Measurements from ENCODE around the gene GAS5. TPM values are rescaled to one million over a fixed set of nuclear protein-coding genes. Genes with fewer than 3 reads are reported as not detected.

The GAS5 gene
- total RNA-seq, 1 experiment from 2014 or later: 798 TPM

DNA sequence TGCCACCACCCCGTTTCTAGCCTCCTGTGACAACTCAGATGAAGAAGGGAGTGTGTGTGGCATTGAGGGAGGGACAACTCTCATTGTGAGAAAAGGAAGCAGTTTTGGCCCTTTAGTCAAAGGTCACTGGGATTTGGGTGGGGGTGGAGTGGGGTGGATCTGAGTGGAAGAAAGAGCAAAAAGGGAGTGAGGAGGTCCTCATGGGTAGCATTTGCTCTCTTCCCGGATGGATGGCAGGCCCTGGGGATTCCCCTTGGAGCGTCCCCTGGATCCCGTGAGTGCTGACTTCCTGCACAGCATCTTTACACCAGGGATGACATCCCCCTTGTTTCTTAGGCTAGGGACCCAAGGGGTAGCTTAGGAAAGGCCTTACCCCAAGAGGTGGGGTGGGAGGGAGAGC lies 48.9 kb upstream of the GAS5 start:
- no peak overlapping the region for H2AFZ ChIP-seq (ENCODE audit: low read depth, low read length, poor library complexity, severe bottlenecking)
- H3K4me2 ChIP-seq (ENCODE audit: low read length): no peak overlapping the region
- no peak for ATAC-seq
- BruUV-seq (replicated peaks): no TSS peak
- H3K79me2 ChIP-seq (ENCODE audit: insufficient read depth, low read length): no peaks in the 10 kb centered on the region
- no peak overlapping the region for H3K4me3 ChIP-seq (replicated peaks in 1 of 2; ENCODE audit: low read depth in 1 of 2, low read length in 2 of 2)
- RAD21 ChIA-PET (ENCODE audit: low non-redundant PET in 1 of 2, low total read pairs in 2 of 2, uncharacterized antibody in 2 of 2, unreplicated experiment in 2 of 2): no interaction called here
- no peak for DNase-seq (ENCODE audit: low read depth, low spot score)
- no peak for TF ChIP-seq CBX3 (IDR thresholded peaks at IDR 0.05; ENCODE audit: low read depth)
- no peak for TF ChIP-seq FOSL1 (IDR thresholded peaks at IDR 0.05; ENCODE audit: low read depth)
- TF ChIP-seq, protein P1, sequence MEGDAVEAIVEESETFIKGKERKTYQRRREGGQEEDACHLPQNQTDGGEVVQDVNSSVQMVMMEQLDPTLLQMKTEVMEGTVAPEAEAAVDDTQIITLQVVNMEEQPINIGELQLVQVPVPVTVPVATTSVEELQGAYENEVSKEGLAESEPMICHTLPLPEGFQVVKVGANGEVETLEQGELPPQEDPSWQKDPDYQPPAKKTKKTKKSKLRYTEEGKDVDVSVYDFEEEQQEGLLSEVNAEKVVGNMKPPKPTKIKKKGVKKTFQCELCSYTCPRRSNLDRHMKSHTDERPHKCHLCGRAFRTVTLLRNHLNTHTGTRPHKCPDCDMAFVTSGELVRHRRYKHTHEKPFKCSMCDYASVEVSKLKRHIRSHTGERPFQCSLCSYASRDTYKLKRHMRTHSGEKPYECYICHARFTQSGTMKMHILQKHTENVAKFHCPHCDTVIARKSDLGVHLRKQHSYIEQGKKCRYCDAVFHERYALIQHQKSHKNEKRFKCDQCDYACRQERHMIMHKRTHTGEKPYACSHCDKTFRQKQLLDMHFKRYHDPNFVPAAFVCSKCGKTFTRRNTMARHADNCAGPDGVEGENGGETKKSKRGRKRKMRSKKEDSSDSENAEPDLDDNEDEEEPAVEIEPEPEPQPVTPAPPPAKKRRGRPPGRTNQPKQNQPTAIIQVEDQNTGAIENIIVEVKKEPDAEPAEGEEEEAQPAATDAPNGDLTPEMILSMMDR (IDR thresholded peaks at IDR 0.05 in 2 of 3, conservative IDR thresholded peaks at IDR 0.05 in 1 of 3; ENCODE audit: borderline replicate concordance in 1 of 3, insufficient read depth in 1 of 3, low read depth in 2 of 3, low read length in 2 of 3): no peak
- TF ChIP-seq, protein P2, sequence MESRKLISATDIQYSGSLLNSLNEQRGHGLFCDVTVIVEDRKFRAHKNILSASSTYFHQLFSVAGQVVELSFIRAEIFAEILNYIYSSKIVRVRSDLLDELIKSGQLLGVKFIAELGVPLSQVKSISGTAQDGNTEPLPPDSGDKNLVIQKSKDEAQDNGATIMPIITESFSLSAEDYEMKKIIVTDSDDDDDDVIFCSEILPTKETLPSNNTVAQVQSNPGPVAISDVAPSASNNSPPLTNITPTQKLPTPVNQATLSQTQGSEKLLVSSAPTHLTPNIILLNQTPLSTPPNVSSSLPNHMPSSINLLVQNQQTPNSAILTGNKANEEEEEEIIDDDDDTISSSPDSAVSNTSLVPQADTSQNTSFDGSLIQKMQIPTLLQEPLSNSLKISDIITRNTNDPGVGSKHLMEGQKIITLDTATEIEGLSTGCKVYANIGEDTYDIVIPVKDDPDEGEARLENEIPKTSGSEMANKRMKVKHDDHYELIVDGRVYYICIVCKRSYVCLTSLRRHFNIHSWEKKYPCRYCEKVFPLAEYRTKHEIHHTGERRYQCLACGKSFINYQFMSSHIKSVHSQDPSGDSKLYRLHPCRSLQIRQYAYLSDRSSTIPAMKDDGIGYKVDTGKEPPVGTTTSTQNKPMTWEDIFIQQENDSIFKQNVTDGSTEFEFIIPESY (IDR thresholded peaks at IDR 0.05; ENCODE audit: extremely low read depth, insufficient replicate concordance, low read length): no peak
- TF ChIP-seq, protein P3, sequence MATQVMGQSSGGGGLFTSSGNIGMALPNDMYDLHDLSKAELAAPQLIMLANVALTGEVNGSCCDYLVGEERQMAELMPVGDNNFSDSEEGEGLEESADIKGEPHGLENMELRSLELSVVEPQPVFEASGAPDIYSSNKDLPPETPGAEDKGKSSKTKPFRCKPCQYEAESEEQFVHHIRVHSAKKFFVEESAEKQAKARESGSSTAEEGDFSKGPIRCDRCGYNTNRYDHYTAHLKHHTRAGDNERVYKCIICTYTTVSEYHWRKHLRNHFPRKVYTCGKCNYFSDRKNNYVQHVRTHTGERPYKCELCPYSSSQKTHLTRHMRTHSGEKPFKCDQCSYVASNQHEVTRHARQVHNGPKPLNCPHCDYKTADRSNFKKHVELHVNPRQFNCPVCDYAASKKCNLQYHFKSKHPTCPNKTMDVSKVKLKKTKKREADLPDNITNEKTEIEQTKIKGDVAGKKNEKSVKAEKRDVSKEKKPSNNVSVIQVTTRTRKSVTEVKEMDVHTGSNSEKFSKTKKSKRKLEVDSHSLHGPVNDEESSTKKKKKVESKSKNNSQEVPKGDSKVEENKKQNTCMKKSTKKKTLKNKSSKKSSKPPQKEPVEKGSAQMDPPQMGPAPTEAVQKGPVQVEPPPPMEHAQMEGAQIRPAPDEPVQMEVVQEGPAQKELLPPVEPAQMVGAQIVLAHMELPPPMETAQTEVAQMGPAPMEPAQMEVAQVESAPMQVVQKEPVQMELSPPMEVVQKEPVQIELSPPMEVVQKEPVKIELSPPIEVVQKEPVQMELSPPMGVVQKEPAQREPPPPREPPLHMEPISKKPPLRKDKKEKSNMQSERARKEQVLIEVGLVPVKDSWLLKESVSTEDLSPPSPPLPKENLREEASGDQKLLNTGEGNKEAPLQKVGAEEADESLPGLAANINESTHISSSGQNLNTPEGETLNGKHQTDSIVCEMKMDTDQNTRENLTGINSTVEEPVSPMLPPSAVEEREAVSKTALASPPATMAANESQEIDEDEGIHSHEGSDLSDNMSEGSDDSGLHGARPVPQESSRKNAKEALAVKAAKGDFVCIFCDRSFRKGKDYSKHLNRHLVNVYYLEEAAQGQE (IDR thresholded peaks at IDR 0.05; ENCODE audit: low read depth): no peak
- no peak for TF ChIP-seq JUND (IDR thresholded peaks at IDR 0.05)
- TF ChIP-seq RAD21 (IDR thresholded peaks at IDR 0.05; ENCODE audit: low read depth): no peak
- no peak for TF ChIP-seq CEBPB (IDR thresholded peaks at IDR 0.05; ENCODE audit: low read depth)
- no peak for TF ChIP-seq EGR1 (IDR thresholded peaks at IDR 0.05; ENCODE audit: low read depth)
- TF ChIP-seq, protein P4, sequence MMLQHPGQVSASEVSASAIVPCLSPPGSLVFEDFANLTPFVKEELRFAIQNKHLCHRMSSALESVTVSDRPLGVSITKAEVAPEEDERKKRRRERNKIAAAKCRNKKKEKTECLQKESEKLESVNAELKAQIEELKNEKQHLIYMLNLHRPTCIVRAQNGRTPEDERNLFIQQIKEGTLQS (IDR thresholded peaks at IDR 0.05): no peak
- TF ChIP-seq SP1 (IDR thresholded peaks at IDR 0.05; ENCODE audit: low read depth): no peak
- TF ChIP-seq, protein P5, sequence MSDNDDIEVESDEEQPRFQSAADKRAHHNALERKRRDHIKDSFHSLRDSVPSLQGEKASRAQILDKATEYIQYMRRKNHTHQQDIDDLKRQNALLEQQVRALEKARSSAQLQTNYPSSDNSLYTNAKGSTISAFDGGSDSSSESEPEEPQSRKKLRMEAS (IDR thresholded peaks at IDR 0.05): no peak
- TF ChIP-seq EZH2 (IDR thresholded peaks at IDR 0.05): no peak
- no peak overlapping the region for H3K27ac ChIP-seq (ENCODE audit: low read depth, low read length)
- intact Hi-C loops (cut with micrococcal nuclease): no loop called here
- no peak overlapping the region for H3K9ac ChIP-seq (ENCODE audit: low read length)
- H3K9me2 ChIP-seq (ENCODE audit: insufficient read depth): no peaks in the 10 kb centered on the region
- POLR2A ChIA-PET: no interaction called here
- H3K9me3 ChIP-seq (ENCODE audit: control insufficient read depth in 1 of 2, insufficient read depth in 1 of 2, low read depth in 1 of 2, low read length in 2 of 2): no peaks in the 10 kb centered on the region
- CTCF ChIA-PET: no interaction called here
- H3K4me1 ChIP-seq (ENCODE audit: control insufficient read depth in 1 of 2, insufficient read depth in 2 of 2, low read length in 2 of 2): no peaks in the 10 kb centered on the region
- H4K20me1 ChIP-seq (ENCODE audit: insufficient read depth): no peaks in the 10 kb centered on the region
- H3K36me3 ChIP-seq (ENCODE audit: control insufficient read depth in 1 of 2, insufficient read depth in 2 of 2, low read length in 2 of 2): no peaks in the 10 kb centered on the region
- no peaks in the 10 kb centered on the region for H3K27me3 ChIP-seq (ENCODE audit: insufficient read depth, low read length)

Data from HCT116 (cell line).